Measurements from ENCODE around the gene ZNF439.
"Not testable (repeated sequence)": the region's sequence is repeated elsewhere in the genome, so short reads cannot be mapped to it uniquely, and the experiment has no call there.

Gene ZNF439

DNA sequence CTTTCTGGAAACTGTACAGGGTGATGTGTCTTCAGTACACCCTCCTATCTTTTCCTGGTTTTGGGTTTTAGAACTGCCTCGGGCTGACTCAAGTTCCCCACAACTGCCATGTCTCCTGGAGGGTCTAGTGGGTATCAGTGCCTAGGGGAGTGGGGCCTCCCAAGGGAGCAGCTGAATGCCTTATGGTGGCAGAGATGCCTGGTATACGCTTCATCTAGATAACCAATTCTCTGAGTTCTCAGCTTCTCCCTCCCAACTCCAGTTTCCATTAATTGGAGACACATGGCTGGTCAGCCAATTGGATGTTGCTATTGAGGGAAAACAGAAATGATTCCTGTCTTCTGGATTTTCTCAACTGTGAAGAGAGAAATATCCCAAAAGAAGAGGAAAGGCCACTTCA lies 12.8 kb downstream of the ZNF439 start:
- TF ChIP-seq TARDBP (IDR thresholded peaks at IDR 0.05) (no peak), L3MBTL2 (conservative IDR thresholded peaks at IDR 0.05) (no peak), HDGF (IDR thresholded peaks at IDR 0.05; ENCODE audit: borderline replicate concordance) (no peak), ELF4 (IDR thresholded peaks at IDR 0.05) (no peak), NFRKB (IDR thresholded peaks at IDR 0.05) (no peak), FOXM1 (IDR thresholded peaks at IDR 0.05; ENCODE audit: borderline replicate concordance) (no peak), ARNT (IDR thresholded peaks at IDR 0.05) (no peak), LEF1 (IDR thresholded peaks at IDR 0.05; ENCODE audit: borderline replicate concordance) (no peak), PKNOX1 (IDR thresholded peaks at IDR 0.05) (no peak), FOXK2 (IDR thresholded peaks at IDR 0.05) (no peak), ZNF384 (IDR thresholded peaks at IDR 0.05) (no peak), FOXA1 (IDR thresholded peaks at IDR 0.05) (no peak), SP1 (IDR thresholded peaks at IDR 0.05) (no peak), BHLHE40 (IDR thresholded peaks at IDR 0.05; ENCODE audit: borderline replicate concordance) (no peak), CTBP1 (IDR thresholded peaks at IDR 0.05; ENCODE audit: borderline replicate concordance) (no peak), SUZ12 (IDR thresholded peaks at IDR 0.05) (no peak)
- DNase-seq (ENCODE audit: extremely low spot score) = no peak
- ChIA-PET CTCF (no interaction called here), POLR2A (no interaction called here)

GRCh38 chr19:11867766-11868165 lies 19.2 kb downstream of the ZNF439 start:
- POLR2A ChIA-PET; DNase-seq (ENCODE audit: extremely low spot score); CTCF ChIA-PET: not testable (repeated sequence)

- ChIA-PET CTCF (no interaction called here), POLR2A (no interaction called here)
- TF ChIP-seq BHLHE40 (IDR thresholded peaks at IDR 0.05; ENCODE audit: borderline replicate concordance) = no peak
- DNase-seq (ENCODE audit: extremely low spot score) = no peak
These were observed 19.7 kb downstream of the ZNF439 start for GRCh38 chr19:11868188-11868587.

GRCh38 chr19:11872624-11873023 lies 24.1 kb downstream of the ZNF439 start:
- no peak for DNase-seq (ENCODE audit: extremely low spot score)
- POLR2A ChIA-PET = no interaction called here
- CTCF ChIA-PET = no interaction called here
- TF ChIP-seq SP1 (IDR thresholded peaks at IDR 0.05) (no peak), SUZ12 (IDR thresholded peaks at IDR 0.05) (no peak), FOXA1 (IDR thresholded peaks at IDR 0.05) (no peak), L3MBTL2 (conservative IDR thresholded peaks at IDR 0.05) (no peak), BHLHE40 (IDR thresholded peaks at IDR 0.05; ENCODE audit: borderline replicate concordance) (no peak), ARNT (IDR thresholded peaks at IDR 0.05) (no peak), TARDBP (IDR thresholded peaks at IDR 0.05) (no peak), NFRKB (IDR thresholded peaks at IDR 0.05) (no peak)

- TF ChIP-seq SP1 (IDR thresholded peaks at IDR 0.05) = no peak
- TF ChIP-seq LEF1 (IDR thresholded peaks at IDR 0.05; ENCODE audit: borderline replicate concordance) = no peak
- TF ChIP-seq FOXM1 (IDR thresholded peaks at IDR 0.05; ENCODE audit: borderline replicate concordance) = no peak
- TF ChIP-seq FOXK2 (IDR thresholded peaks at IDR 0.05) = no peak
- TF ChIP-seq TARDBP (IDR thresholded peaks at IDR 0.05) = no peak
- TF ChIP-seq ARNT (IDR thresholded peaks at IDR 0.05) = no peak
- no peak for TF ChIP-seq SUZ12 (IDR thresholded peaks at IDR 0.05)
- TF ChIP-seq NFRKB (IDR thresholded peaks at IDR 0.05) = no peak
- POLR2A ChIA-PET = no interaction called here
- CTCF ChIA-PET = no interaction called here
- DNase-seq (ENCODE audit: extremely low spot score) = no peak
These were observed 25.2 kb downstream of the ZNF439 start for GRCh38 chr19:11873762-11874161.

- CTCF ChIA-PET = interaction anchor here (0.6 kb wide), 1 partner anchor 15 kb away, joined by 3 read pairs; no protein-coding TSS in a partner anchor
- DNase-seq (ENCODE audit: extremely low spot score); POLR2A ChIA-PET: not testable (repeated sequence)
These were observed 31.3 kb downstream of the ZNF439 start for GRCh38 chr19:11879687-11880266.

GRCh38 chr19:11880598-11880997 lies 32.1 kb downstream of the ZNF439 start:
- POLR2A ChIA-PET = no interaction called here
- TF ChIP-seq L3MBTL2 (conservative IDR thresholded peaks at IDR 0.05) = no peak
- TF ChIP-seq FOXK2 (IDR thresholded peaks at IDR 0.05) = no peak
- TF ChIP-seq NFRKB (IDR thresholded peaks at IDR 0.05) = no peak
- TF ChIP-seq SP1 (IDR thresholded peaks at IDR 0.05) = no peak
- no peak for TF ChIP-seq ARNT (IDR thresholded peaks at IDR 0.05)
- no peak for TF ChIP-seq HDGF (IDR thresholded peaks at IDR 0.05; ENCODE audit: borderline replicate concordance)
- no peak for TF ChIP-seq SUZ12 (IDR thresholded peaks at IDR 0.05)
- no peak for TF ChIP-seq FOXA1 (IDR thresholded peaks at IDR 0.05)
- no peak for TF ChIP-seq BHLHE40 (IDR thresholded peaks at IDR 0.05; ENCODE audit: borderline replicate concordance)
- TF ChIP-seq PKNOX1 (IDR thresholded peaks at IDR 0.05) = no peak
- DNase-seq (ENCODE audit: extremely low spot score) = no peak
- CTCF ChIA-PET = no interaction called here

DNA sequence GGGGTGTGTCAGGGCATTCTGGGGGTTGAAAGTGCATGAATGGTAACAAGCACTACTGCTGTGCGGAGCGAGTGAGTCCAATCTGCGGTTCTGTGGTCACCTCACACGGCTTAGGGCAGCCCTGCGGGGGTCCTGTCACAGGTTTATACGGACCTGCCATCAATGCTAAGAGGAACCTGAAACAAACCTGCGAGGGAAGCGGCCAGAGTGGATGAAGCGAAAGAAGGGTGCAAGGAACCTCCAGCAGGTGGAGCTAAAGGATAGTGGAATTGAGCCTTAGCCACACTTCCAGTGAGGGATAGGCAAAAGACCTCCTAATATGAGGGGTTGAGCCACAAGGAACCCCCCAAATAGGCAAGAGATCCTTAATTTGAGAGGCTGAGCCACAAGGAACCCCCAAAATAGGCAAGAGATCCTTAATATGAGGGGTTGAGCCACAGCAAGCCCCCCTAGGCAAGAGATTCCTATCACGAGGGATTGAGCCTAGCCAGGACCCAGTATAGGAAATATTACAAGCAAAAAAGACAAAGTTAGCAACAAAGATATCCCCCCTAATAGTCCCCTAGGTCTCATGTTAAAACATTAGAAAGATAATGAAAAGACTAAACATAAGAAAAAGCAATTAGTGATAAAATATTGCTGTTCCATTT lies 32.8 kb downstream of the ZNF439 start:
- ChIA-PET CTCF (no interaction called here), POLR2A (no interaction called here)
- peak; percentile 39 for DNase-seq (ENCODE audit: extremely low spot score)
- TF ChIP-seq BHLHE40 (IDR thresholded peaks at IDR 0.05; ENCODE audit: borderline replicate concordance) (no peak), FOXK2 (IDR thresholded peaks at IDR 0.05) (no peak), FOXA1 (IDR thresholded peaks at IDR 0.05) (no peak), TARDBP (IDR thresholded peaks at IDR 0.05) (no peak)

Measured in HEK293T (cell line).